ENCODE measurements around the gene FAM72A.
"Not testable (repeated sequence)": the region's sequence is repeated elsewhere in the genome, so short reads cannot be mapped to it uniquely, and the experiment has no call there.

DNA sequence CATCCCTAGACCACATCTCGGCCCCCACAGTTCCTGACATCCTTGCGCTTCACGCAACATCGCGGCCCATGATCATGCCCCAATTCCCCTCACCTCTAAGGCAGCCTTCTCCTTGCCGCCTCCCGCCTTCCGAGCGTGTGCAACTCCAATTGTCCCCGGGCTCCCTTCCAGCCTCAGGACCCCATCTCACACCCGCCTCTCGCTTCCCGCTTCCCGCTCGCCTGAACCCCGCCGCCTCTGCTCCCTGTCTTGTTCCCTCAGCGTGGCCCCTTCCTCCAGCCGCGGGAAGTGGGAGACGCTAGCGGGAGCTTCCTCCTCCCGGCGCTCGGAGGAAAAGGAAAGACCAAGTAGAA is 1.5 kb upstream of the FAM72A start:
- TF ChIP-seq, protein P1, sequence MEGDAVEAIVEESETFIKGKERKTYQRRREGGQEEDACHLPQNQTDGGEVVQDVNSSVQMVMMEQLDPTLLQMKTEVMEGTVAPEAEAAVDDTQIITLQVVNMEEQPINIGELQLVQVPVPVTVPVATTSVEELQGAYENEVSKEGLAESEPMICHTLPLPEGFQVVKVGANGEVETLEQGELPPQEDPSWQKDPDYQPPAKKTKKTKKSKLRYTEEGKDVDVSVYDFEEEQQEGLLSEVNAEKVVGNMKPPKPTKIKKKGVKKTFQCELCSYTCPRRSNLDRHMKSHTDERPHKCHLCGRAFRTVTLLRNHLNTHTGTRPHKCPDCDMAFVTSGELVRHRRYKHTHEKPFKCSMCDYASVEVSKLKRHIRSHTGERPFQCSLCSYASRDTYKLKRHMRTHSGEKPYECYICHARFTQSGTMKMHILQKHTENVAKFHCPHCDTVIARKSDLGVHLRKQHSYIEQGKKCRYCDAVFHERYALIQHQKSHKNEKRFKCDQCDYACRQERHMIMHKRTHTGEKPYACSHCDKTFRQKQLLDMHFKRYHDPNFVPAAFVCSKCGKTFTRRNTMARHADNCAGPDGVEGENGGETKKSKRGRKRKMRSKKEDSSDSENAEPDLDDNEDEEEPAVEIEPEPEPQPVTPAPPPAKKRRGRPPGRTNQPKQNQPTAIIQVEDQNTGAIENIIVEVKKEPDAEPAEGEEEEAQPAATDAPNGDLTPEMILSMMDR (IDR thresholded peaks at IDR 0.05) = not testable (repeated sequence)
- TF ChIP-seq EP300 (IDR thresholded peaks at IDR 0.05; ENCODE audit: borderline replicate concordance in 1 of 2, low read depth in 1 of 2, low read length in 1 of 2); RXRA (IDR thresholded peaks at IDR 0.05; ENCODE audit: borderline replicate concordance, low read depth); RCOR1 (IDR thresholded peaks at IDR 0.05; ENCODE audit: low read length); TCF12 (IDR thresholded peaks at IDR 0.05); ELF1 (IDR thresholded peaks at IDR 0.05): not testable (repeated sequence)
- TF ChIP-seq, protein P2, sequence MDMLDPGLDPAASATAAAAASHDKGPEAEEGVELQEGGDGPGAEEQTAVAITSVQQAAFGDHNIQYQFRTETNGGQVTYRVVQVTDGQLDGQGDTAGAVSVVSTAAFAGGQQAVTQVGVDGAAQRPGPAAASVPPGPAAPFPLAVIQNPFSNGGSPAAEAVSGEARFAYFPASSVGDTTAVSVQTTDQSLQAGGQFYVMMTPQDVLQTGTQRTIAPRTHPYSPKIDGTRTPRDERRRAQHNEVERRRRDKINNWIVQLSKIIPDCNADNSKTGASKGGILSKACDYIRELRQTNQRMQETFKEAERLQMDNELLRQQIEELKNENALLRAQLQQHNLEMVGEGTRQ (IDR thresholded peaks at IDR 0.05; ENCODE audit: borderline replicate concordance, low read depth, low read length) = not testable (repeated sequence)
